GM23248 (cell line): ENCODE measurements around the gene EML5.

Experiments
- EZH2 ChIP-seq: fragments of 200-600 bp; sonication (generic); IDR thresholded peaks from 2 replicates; pipeline ENCODE4 v1.6.1; 2018; ENCODE audit warnings: antibody characterized with exemption, mild to moderate bottlenecking; ENCODE audit not compliant: insufficient read depth, poor library complexity, severe bottlenecking
- EZH2phosphoT487 ChIP-seq: fragments of 200-600 bp; sonication (generic); IDR thresholded peaks from 2 replicates; pipeline ENCODE4 v1.6.1; 2018; ENCODE audit warnings: antibody characterized with exemption, moderate library complexity, mild to moderate bottlenecking, low read depth; ENCODE audit not compliant: insufficient read depth

DNA sequence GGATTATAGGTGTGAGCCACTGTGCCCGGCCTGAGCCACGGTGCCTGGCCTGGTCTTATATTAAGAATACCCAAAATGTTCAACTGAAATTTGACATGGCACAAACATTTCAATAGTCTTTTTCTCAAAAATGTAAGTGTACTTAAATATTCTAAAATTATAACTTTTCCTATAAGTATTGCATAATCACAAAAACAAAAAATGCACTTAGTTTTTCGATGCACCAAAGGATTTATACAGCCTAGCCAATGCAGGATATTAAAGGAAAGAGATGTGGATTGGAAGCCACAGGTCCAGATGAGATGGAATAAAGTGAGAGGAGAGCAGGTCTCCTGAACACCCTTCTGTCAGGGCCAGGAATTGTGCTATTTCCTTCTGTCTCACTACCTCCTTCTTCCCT is 167.1 kb downstream of the EML5 start:
- no peak for TF ChIP-seq EZH2
- no peak for TF ChIP-seq EZH2phosphoT487
